GM21381 (cell line): ENCODE measurements around the gene PGA5.
"Not testable (repeated sequence)": the region's sequence is repeated elsewhere in the genome, so short reads cannot be mapped to it uniquely, and the experiment has no call there.

Experiments used
- ATAC-seq: cut with Tn5 transposase; IDR thresholded peaks from one replicate; pipeline ENCODE4 v1.9.1; 2021; ENCODE audit warnings: mild to moderate bottlenecking, moderate library complexity; ENCODE audit not compliant: unreplicated experiment

PGA5 gene

GRCh38 chr11:61226457-61227137, 14.4 kb upstream of the PGA5 start:
- ATAC-seq = not testable (repeated sequence)

GRCh38 chr11:61229458-61229857, 11.5 kb upstream of the PGA5 start:
- not testable (repeated sequence) for ATAC-seq

- not testable (repeated sequence) for ATAC-seq
These were observed 9.9 kb upstream of the PGA5 start for GRCh38 chr11:61231033-61231432.

- ATAC-seq = not testable (repeated sequence)
These were observed 9.4 kb upstream of the PGA5 start for GRCh38 chr11:61231585-61231984.

- ATAC-seq = not testable (repeated sequence)
These were observed 8.3 kb upstream of the PGA5 start for GRCh38 chr11:61232548-61233145.

GRCh38 chr11:61237130-61237529, 3.8 kb upstream of the PGA5 start:
- not testable (repeated sequence) for ATAC-seq

- not testable (repeated sequence) for ATAC-seq
These were observed 687 bp upstream of the PGA5 start for GRCh38 chr11:61240288-61240687.

- ATAC-seq = not testable (repeated sequence)
These were observed 551 bp downstream of the PGA5 start for GRCh38 chr11:61241526-61241925.

- ATAC-seq = not testable (repeated sequence)
These were observed 4.4 kb downstream of the PGA5 start for GRCh38 chr11:61245284-61245964.

GRCh38 chr11:61248071-61248470, 7.1 kb downstream of the PGA5 start:
- not testable (repeated sequence) for ATAC-seq

GRCh38 chr11:61249201-61249600, 8.2 kb downstream of the PGA5 start:
- ATAC-seq = not testable (repeated sequence)

GRCh38 chr11:61250796-61251765, 10.1 kb downstream of the PGA5 start:
- ATAC-seq = not testable (repeated sequence)

- not testable (repeated sequence) for ATAC-seq
These were observed 11.4 kb downstream of the PGA5 start for GRCh38 chr11:61252332-61252731.

GRCh38 chr11:61254403-61255025, 13.5 kb downstream of the PGA5 start:
- ATAC-seq = no peak

- ATAC-seq = no peak
These were observed 15.9 kb downstream of the PGA5 start for GRCh38 chr11:61256710-61257482.

GRCh38 chr11:61258546-61258945, 17.6 kb downstream of the PGA5 start:
- ATAC-seq = no peak

GRCh38 chr11:61259363-61259762, 18.4 kb downstream of the PGA5 start:
- no peak for ATAC-seq

GRCh38 chr11:61264371-61264770, 23.4 kb downstream of the PGA5 start:
- no peak for ATAC-seq

GRCh38 chr11:61264795-61265194, 23.8 kb downstream of the PGA5 start:
- no peak for ATAC-seq

GRCh38 chr11:61265357-61265756, 24.4 kb downstream of the PGA5 start:
- no peak for ATAC-seq
